HUES64 (cell line): ENCODE data around the gene SOD2.
"Not testable (repeated sequence)": the region's sequence is repeated elsewhere in the genome, so short reads cannot be mapped to it uniquely, and the experiment has no call there.

Experiments
- H3K27ac ChIP-seq: 2 replicates; pipeline ENCODE4 v1.7.0; 2013; ENCODE audit warnings: low read depth, low read length, inconsistent platforms
- H3K27me3 ChIP-seq: 2 replicates; pipeline ENCODE4 v1.6.1; 2013; ENCODE audit warnings: mild to moderate bottlenecking, low read length; ENCODE audit not compliant: insufficient read depth
- H3K36me3 ChIP-seq: 2 replicates; pipeline ENCODE4 v1.6.1; 2013; ENCODE audit warnings: mild to moderate bottlenecking, low read length; ENCODE audit not compliant: insufficient read depth
- H3K4me1 ChIP-seq: 2 replicates; pipeline ENCODE4 v1.6.1; 2013; ENCODE audit warnings: mild to moderate bottlenecking, low read length, moderate library complexity; ENCODE audit not compliant: insufficient read depth
- H3K4me3 ChIP-seq: 2 replicates; pipeline ENCODE4 v1.5.1; 2013; ENCODE audit warnings: mild to moderate bottlenecking, low read length, moderate library complexity
- H3K9ac ChIP-seq: 2 replicates; pipeline ENCODE4 v1.6.1; 2013; ENCODE audit warnings: mild to moderate bottlenecking, low read depth, low read length
- H3K9me3 ChIP-seq: 2 replicates; pipeline ENCODE4 v1.6.1; 2013; ENCODE audit warnings: low read depth, low read length; ENCODE audit not compliant: insufficient read depth
- WGBS: fragments of 150-250, 120-280 bp; methylation state at CpG from one replicate; pipeline ENCODE4 v1.1.7; 2013; ENCODE audit warnings: missing lambda C conversion rate; 5-methylcytosine and 5-hydroxymethylcytosine counted together

The SOD2 gene

DNA sequence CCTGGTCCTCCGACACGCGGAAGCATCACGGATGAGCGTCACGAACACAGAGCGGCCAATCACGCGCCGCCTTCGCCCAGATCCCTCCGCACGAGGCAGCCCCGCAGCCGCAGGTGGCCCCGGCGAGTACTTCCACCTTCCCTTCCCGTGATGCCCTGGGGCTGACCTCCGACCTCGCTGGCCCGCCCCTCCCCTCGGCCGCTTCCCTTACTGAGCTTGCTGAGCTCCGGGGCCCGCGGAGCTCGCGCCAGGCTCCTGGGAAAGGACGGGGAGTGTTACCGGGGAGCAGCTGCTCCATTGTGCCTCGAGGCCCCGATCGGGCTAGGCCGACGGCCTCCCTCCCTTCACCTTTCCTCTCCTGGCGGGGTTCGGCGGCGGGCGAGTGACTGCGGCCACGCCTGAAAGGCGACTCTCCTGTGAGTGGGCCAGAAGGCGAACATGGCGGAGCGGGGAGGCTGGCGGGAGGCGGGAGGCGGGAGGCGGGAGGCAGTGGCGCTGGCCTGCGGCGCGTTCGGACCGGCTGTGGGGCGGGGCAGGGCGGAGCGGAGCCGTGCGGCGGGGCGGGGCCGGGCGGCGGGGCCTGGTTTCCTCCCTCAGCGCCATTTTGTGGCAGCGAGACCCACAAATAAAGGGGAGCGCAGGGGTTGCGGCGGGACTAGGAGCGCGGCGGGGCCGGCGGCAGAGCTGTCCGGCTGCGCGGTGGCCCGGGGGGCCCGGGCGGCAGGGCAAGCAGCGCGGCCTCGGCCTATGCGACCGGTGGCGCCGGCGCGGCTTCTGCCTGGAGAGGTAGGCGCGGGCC lies 34.1 kb upstream of the SOD2 start, which contains the start of gene WTAP:
Gene WTAP (plus strand): TSS at position 589 of the 799 bp plus-strand sequence. CDS start 8,760 bp downstream, outside the sequence.
- Histone ChIP-seq H3K4me1 (peaks cover 20% of the 10 kb centered on the region), H3K27ac (peak within 1 kb of the TSS; percentile 100)
- WGBS, result under 1% methylated on average over 93 of the region's 93 CpGs

DNA sequence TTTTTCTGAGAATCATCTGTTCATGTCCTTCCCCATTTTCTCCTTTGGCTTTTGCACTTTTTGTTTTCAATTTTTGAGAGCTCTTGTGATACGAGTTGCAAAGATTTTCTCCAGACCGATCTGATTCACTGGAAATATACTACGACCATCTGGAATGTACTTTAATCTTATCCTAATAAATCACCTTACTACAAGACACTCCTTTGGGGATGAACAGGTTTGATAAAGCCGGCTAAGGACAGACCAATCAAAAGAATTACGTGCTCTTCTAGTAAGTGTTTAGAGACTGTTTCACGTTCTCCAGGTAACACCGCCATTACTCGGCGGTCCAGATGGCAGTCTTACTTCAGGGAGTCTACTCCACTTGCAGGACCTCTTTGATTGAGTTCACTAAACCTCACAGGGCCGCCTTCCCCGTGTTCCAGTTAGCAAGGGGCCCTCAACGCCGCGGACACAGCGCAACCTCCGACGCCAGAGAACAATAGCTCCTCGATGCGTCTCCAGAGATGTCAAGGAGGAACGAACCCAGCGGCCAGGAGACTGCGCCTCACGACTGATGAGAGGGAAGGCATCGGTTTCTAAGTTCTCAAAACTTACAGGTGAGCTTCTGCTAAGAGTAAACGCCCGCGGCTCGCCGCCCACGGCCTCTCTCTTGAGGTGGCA lies 33.3 kb upstream of the SOD2 start:
- H3K4me3 ChIP-seq, result peak overlapping the region; percentile 92

More for the DNA sequence above, 34.1 kb upstream of the SOD2 start, which contains the start of gene WTAP:
- Histone ChIP-seq H3K36me3 (peaks cover 18% of the 10 kb centered on the region; the same call in 1 of the 2 replicates), H3K9me3 (no peaks in the 10 kb centered on the region), H3K27me3 (no peaks in the 10 kb centered on the region), H3K4me3 (peak within 1 kb of the TSS; percentile 92), H3K9ac (peak within 1 kb of the TSS; percentile 100)

DNA sequence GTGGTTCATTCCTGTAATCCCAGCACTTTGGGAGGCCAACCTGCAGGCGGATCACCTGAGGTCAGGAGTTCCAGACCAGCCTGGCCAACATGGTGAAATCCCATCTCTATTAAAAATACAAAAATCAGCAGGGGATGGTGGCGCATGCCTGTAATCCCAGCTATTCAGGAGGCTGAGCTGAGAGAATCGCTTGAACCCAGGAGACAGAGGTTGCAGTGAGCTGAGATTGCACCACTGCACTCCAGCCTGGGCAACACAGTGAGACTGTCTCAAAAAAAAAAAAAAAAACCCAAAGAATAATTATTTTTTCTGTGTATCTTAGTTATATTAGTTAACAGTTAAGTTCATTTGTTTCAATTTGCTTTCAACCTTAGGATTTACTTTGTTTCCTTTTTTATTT lies 32.2 kb upstream of the SOD2 start:
- peaks cover 11% of the 10 kb centered on the region for H3K4me1 ChIP-seq
- H3K36me3 ChIP-seq, H3K9ac ChIP-seq, H3K27me3 ChIP-seq, H3K27ac ChIP-seq, H3K9me3 ChIP-seq: not testable (repeated sequence)
- H3K4me3 ChIP-seq, result peak overlapping the region; percentile 92; the same call in 1 of the 2 replicates
- WGBS, result 97% methylated on average over 3 of the region's 3 CpGs

More for the DNA sequence above, 33.3 kb upstream of the SOD2 start:
- Histone ChIP-seq H3K27me3 (no peaks in the 10 kb centered on the region), H3K27ac (peak overlapping the region; percentile 100), H3K4me1 (peaks cover 15% of the 10 kb centered on the region), H3K36me3 (peaks cover 11% of the 10 kb centered on the region; the same call in 1 of the 2 replicates), H3K9me3 (no peaks in the 10 kb centered on the region), H3K9ac (peak overlapping the region; percentile 100)
- 1% methylated on average over 30 of the region's 30 CpGs for WGBS

DNA sequence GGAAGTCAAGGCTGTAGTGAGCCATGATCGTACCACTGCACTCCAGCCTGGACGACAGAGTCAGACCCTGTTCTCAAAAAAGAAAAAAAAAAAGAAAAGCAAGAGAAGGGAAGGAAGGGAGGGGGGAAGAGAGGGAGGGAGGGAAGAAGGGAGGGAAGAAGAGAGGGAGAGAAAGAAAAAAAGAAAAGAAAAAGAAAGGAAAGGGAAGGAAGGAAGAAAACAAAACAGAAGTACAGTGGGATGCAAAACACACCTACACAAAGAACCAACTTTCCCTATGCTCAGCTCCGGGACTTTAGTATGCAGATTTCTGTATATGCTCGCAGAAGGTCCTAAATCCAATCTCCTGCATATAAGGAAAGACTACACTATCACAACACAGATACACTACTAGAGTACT lies 31.7 kb upstream of the SOD2 start:
- no peaks in the 10 kb centered on the region for H3K27me3 ChIP-seq

DNA sequence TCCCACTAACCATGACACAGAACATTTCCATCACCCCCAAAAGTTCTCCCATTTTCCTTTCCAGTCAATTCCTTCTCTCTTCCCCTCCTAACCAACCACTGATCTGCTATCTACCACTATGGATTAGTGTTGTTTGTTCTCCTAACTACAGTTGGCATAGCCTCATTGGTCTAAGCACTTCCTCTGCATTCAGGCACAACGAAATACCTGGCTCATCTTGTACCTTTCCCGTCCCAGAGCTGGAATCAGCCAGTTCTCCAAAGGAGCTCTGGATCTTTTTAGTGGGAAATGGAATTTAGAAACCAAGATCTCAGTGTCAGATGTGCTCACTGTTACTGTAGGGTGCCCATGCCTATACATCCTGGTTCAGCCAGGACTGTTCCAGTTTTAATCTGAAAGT lies 30.2 kb upstream of the SOD2 start:
- no peak overlapping the region for H3K4me3 ChIP-seq
- WGBS, result 90% methylated on average over 2 of the region's 2 CpGs
- 0 out of 2 replicates have a peak, but pooled peaks cover 5% of the 10 kb centered on the region for H3K36me3 ChIP-seq
- no peaks in the 10 kb centered on the region for H3K9me3 ChIP-seq
- H3K27ac ChIP-seq, result no peak overlapping the region
- no peak overlapping the region for H3K9ac ChIP-seq
- H3K4me1 ChIP-seq, result no peaks in the 10 kb centered on the region
- H3K27me3 ChIP-seq, result no peaks in the 10 kb centered on the region

More for the DNA sequence above, 31.7 kb upstream of the SOD2 start:
- no peaks in the 10 kb centered on the region for H3K9me3 ChIP-seq
- no peak overlapping the region for H3K27ac ChIP-seq
- 0 out of 2 replicates have a peak, but pooled peaks cover 5% of the 10 kb centered on the region for H3K36me3 ChIP-seq
- peaks cover 7% of the 10 kb centered on the region for H3K4me1 ChIP-seq
- WGBS, result 89% methylated on average over 4 of the region's 4 CpGs
- H3K9ac ChIP-seq, result no peak overlapping the region
- H3K4me3 ChIP-seq, result no peak overlapping the region

DNA sequence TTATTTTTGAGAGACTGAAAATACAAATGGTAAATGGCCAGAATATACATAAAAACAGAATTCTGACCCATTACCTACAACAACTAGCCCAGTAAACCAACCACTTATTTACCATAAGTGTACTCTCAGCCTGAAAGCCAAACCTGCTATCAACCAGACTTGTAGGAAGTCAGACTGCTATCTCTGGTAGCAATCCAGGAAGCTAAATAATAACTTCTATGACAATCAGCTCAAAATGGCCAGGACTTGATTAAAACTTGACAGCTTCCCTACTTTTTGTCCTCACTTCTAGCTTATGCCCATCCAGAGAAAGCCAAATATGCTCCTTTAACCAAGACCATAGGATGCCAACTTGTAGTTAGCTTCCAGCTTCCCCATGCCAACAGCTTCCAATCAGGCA lies 29.6 kb upstream of the SOD2 start:
- H3K4me3 ChIP-seq, result no peak overlapping the region
- 0 out of 2 replicates have a peak, but pooled peaks cover 5% of the 10 kb centered on the region for H3K36me3 ChIP-seq
- H3K27ac ChIP-seq, result no peak overlapping the region
- H3K27me3 ChIP-seq, result no peaks in the 10 kb centered on the region
- H3K4me1 ChIP-seq, result no peaks in the 10 kb centered on the region
- H3K9ac ChIP-seq, result no peak overlapping the region
- H3K9me3 ChIP-seq, result no peaks in the 10 kb centered on the region

DNA sequence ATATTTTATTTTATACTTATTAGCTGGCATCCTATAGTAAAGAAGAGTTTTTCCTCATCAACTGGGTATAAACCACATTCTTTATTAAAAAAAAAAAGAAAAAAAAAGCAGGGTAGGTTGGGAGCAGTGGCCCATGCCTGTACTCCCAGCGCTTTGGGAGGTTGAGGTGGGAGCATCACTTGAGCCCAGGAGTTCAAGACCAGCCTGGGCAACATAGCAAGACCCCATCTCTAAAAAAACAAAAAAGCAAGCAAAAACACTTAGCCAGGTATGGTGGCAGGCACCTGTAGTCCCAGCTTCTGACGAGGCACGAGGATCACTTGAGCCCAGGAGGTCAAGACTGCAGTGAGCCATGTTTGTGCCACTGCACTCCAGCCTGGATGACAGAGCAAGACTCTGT lies 28.9 kb upstream of the SOD2 start:
- not testable (repeated sequence) for H3K27me3 ChIP-seq, H3K9me3 ChIP-seq, H3K4me3 ChIP-seq, H3K4me1 ChIP-seq, H3K9ac ChIP-seq, H3K36me3 ChIP-seq, H3K27ac ChIP-seq
- 97% methylated on average over 3 of the region's 3 CpGs for WGBS

DNA sequence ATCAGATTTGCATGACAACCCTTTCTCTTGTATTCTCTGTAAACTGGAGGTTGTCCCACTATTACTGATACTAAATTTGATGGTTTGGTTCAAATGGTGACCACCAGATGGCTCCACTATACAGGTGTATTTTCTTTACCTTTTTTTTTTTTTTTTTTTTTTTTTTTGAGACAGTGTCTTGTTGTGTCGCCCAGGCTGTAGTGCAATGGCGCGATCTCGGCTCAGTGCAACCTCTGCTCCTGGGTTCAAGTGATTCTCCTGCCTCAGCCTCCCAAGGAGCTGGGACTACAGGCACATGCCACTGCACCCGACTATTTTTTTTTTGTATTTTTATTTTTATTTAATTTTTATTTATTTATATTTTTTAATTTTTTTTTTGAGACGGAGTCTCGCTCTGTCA lies 27.7 kb upstream of the SOD2 start:
- Histone ChIP-seq H3K36me3 (0 out of 2 replicates have a peak, but pooled peaks cover 5% of the 10 kb centered on the region), H3K4me3 (no peak overlapping the region), H3K4me1 (no peaks in the 10 kb centered on the region), H3K27ac (no peak overlapping the region), H3K9ac (no peak overlapping the region), H3K27me3 (no peaks in the 10 kb centered on the region), H3K9me3 (no peaks in the 10 kb centered on the region)
- 89% methylated on average over 6 of the region's 7 CpGs for WGBS

DNA sequence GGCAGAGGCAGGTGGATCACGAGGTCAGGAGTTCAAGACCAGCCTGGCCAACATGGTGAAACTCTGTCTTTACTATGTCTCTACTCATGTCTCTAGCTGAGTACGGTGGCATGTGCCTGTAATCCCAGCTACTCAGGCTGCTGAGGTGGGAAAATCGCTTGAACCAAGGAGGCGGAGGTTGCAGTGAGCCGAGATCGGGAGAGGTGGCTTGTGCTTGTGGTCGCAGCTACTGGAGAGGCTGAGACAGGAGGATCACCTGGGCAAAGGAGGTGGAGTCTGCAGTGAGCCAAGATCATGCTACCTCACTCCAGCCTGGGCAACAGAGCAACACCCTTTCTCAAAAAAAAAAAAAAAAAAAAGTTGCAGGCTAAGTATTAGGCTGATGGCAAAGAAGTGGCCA lies 26.2 kb upstream of the SOD2 start:
- no peak overlapping the region for H3K9ac ChIP-seq
- H3K27me3 ChIP-seq, result no peaks in the 10 kb centered on the region
- WGBS, result 97% methylated on average over 7 of the region's 7 CpGs

DNA sequence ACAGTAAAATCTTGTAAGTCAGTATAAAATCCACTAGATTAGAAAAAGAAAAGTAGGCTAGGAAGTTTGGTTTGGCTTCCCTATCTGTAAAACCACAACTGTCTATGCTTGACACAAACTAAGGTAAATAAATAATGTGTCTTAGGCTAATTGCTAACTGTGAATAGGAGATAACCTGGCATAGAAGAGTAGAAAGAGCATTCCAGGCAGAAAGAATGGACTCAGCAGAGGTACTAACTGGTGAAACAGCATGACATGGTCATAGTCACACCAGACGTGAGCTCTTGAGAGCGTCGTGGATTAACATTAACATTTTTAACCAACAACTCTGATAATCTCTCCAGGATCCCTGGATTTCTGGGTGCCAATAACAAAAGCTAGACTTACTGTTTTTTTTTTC lies 25.6 kb upstream of the SOD2 start:
- Histone ChIP-seq H3K9ac (no peak overlapping the region), H3K4me1 (no peaks in the 10 kb centered on the region), H3K27me3 (no peaks in the 10 kb centered on the region), H3K27ac (no peak overlapping the region), H3K4me3 (no peak overlapping the region), H3K9me3 (no peaks in the 10 kb centered on the region), H3K36me3 (0 out of 2 replicates have a peak, but pooled peaks cover 5% of the 10 kb centered on the region)
- WGBS, result 83% methylated on average over 3 of the region's 3 CpGs

More for the DNA sequence above, 26.2 kb upstream of the SOD2 start:
- no peak overlapping the region for H3K27ac ChIP-seq
- no peak overlapping the region for H3K4me3 ChIP-seq
- 0 out of 2 replicates have a peak, but pooled peaks cover 5% of the 10 kb centered on the region for H3K36me3 ChIP-seq
- H3K4me1 ChIP-seq, result no peaks in the 10 kb centered on the region
- H3K9me3 ChIP-seq, result no peaks in the 10 kb centered on the region
